Ovary (tissue), 3 donors: Measurements from ENCODE around the gene ADGRB3.

Experiments used
- CTCF ChIP-seq, 3 donors: fragments of 450-650 bp in 2 of 3; fragments of 200-600 bp in 1 of 3; IDR thresholded peaks; one replicate each; pipeline versions ENCODE4 v1.5.1 to v1.8.0; 2016 to 2022; ENCODE audit warnings: antibody characterized with exemption in 3 of 3, mild to moderate bottlenecking in 1 of 3
- POLR2A ChIP-seq: fragments of 450-650 bp; IDR thresholded peaks from one replicate; pipeline ENCODE4 v1.6.1; 2017; ENCODE audit warnings: antibody characterized with exemption, mild to moderate bottlenecking, moderate library complexity
- donor health status: DM: no; HTN: no; CAD: no.

GRCh38 chr6:69146385-69146784 lies 511.3 kb downstream of the ADGRB3 start:
- TF ChIP-seq CTCF (IDR thresholded peaks at IDR 0.05) (no peak), POLR2A (no peak)
